Endothelial cell of umbilical vein (primary cell): ENCODE measurements around the gene GLDN. TPM values are rescaled to one million over a fixed set of nuclear protein-coding genes. Genes with fewer than 3 reads are reported as not detected.

Source experiments
- BruUV-seq: library from RNA; stranded (reverse); fragments of 400-500 nt; replicated peaks from 2 replicates; lab custom pipeline; 2021; lab: Mats Ljungman, UMichigan
- CTCF ChIA-PET: fragments of 300-600, 350-600 bp; sonication (Branson Sonifier 250); formaldehyde crosslinking; loops from one replicate; lab custom pipeline; 2021; ENCODE audit warnings: antibody characterized with exemption, inconsistent platforms; lab: Charles Lee
- POLR2A ChIA-PET: fragments of 300-600, 350-600 bp; sonication (Branson Sonifier 250); formaldehyde crosslinking; loops from one replicate; lab custom pipeline; 2021; ENCODE audit warnings: antibody characterized with exemption, inconsistent platforms; lab: Charles Lee
- DNase-seq: peaks from one replicate; pipeline ENCODE4 v3.0.0-alpha.2; 2011; ENCODE audit warnings: low read depth, low spot score
- FAIRE-seq: peaks from 2 replicates; lab custom pipeline; 2011; peaks lifted over from hg19 to GRCh38; lab: Jason Lieb, UNC
- H2AFZ ChIP-seq: 2 replicates; pipeline ENCODE4 v1.6.0; 2012; ENCODE audit warnings: low read depth, low read length, control low read depth, inconsistent platforms
- H3K27ac ChIP-seq: 2 replicates; pipeline ENCODE4 v1.5.1; 2011; ENCODE audit warnings: low read depth, mild to moderate bottlenecking, control low read depth, low read length, moderate library complexity; ENCODE audit not compliant: insufficient read depth
- H3K27me3 ChIP-seq, 2 experiments: 2 replicates each; pipeline versions ENCODE4 v1.6.0 to v1.6.1; 2011; ENCODE audit warnings: low read length in 2 of 2, mixed read lengths in 1 of 2; ENCODE audit not compliant: control insufficient read depth in 2 of 2, insufficient read depth in 2 of 2
- H3K36me3 ChIP-seq, 2 experiments: 2 replicates in 1 of 2; 3 replicates in 1 of 2; pipeline ENCODE4 v1.5.1; 2011; ENCODE audit warnings: low read length in 2 of 2, mild to moderate bottlenecking in 1 of 2, moderate library complexity in 1 of 2; ENCODE audit not compliant: control insufficient read depth in 2 of 2, insufficient read depth in 2 of 2; ENCODE audit errors: extremely low read depth in 1 of 2
- H3K4me1 ChIP-seq: 3 replicates; pipeline ENCODE4 v1.5.1; 2011; ENCODE audit warnings: mild to moderate bottlenecking, low read length; ENCODE audit not compliant: control insufficient read depth, insufficient read depth; ENCODE audit errors: extremely low read depth
- H3K4me2 ChIP-seq: 2 replicates; pipeline ENCODE4 v1.6.1; 2011; ENCODE audit warnings: low read length, control low read depth, mixed read lengths; ENCODE audit not compliant: insufficient read depth
- H3K4me3 ChIP-seq, 3 experiments: fragments of 200-600 bp in 1 of 3; sonication (generic), shearing (Covaris generic) in 1 of 3; replicated peaks in 1 of 3; 2 replicates each; pipeline ENCODE4 v1.5.1; 2011 to 2016; ENCODE audit warnings: control low read depth in 3 of 3, low read length in 3 of 3, mild to moderate bottlenecking in 2 of 3, inconsistent platforms in 1 of 3, low read depth in 1 of 3, moderate library complexity in 1 of 3; ENCODE audit not compliant: insufficient read depth in 1 of 3
- H3K79me2 ChIP-seq: 2 replicates; pipeline ENCODE4 v1.6.0; 2012; ENCODE audit warnings: low read length, inconsistent platforms; ENCODE audit not compliant: control insufficient read depth, insufficient read depth
- H3K9ac ChIP-seq: replicated peaks from 2 replicates; pipeline ENCODE3; 2011; ENCODE audit warnings: low read length, control low read depth; ENCODE audit not compliant: insufficient read depth; ENCODE audit errors: extremely low read depth
- H3K9me1 ChIP-seq: replicated peaks from 3 replicates; pipeline ENCODE4 v1.6.0; 2011; ENCODE audit warnings: mild to moderate bottlenecking, low read length; ENCODE audit not compliant: control insufficient read depth, insufficient read depth; ENCODE audit errors: extremely low read depth
- H3K9me3 ChIP-seq: replicated peaks from 2 replicates; pipeline ENCODE4 v1.5.1; 2012; ENCODE audit warnings: low read length, inconsistent platforms; ENCODE audit not compliant: control insufficient read depth, insufficient read depth
- H4K20me1 ChIP-seq: replicated peaks from 2 replicates; pipeline ENCODE3; 2011; ENCODE audit warnings: mild to moderate bottlenecking, low read length; ENCODE audit not compliant: control insufficient read depth, insufficient read depth; ENCODE audit errors: extremely low read depth
- CTCF ChIP-seq, 2 donors: IDR thresholded peaks; 1 replicate in 1 of 2; 2 replicates in 1 of 2; pipeline ENCODE4 v1.5.1; 2011; ENCODE audit warnings: low read length in 2 of 2, mild to moderate bottlenecking in 2 of 2, moderate library complexity in 2 of 2, control low read depth in 1 of 2, inconsistent platforms in 1 of 2, low read depth in 1 of 2; ENCODE audit not compliant: insufficient read depth in 1 of 2; ENCODE audit errors: extremely low read depth in 1 of 2
- EZH2 ChIP-seq: IDR thresholded peaks from 2 replicates; pipeline ENCODE4 v1.6.1; 2012; ENCODE audit warnings: borderline replicate concordance, low read depth, mild to moderate bottlenecking, moderate library complexity, low read length, inconsistent platforms; ENCODE audit not compliant: severe bottlenecking
- FOS ChIP-seq: IDR thresholded peaks from 2 replicates; pipeline ENCODE4 v1.6.1; 2011; ENCODE audit warnings: mild to moderate bottlenecking, low read length, moderate library complexity, borderline replicate concordance; ENCODE audit not compliant: insufficient read depth
- GATA2 ChIP-seq: IDR thresholded peaks from 2 replicates; pipeline ENCODE4 v1.7.0; 2011; ENCODE audit warnings: low read depth, mild to moderate bottlenecking, moderate library complexity, mixed read lengths, low read length; ENCODE audit not compliant: insufficient read length, insufficient read depth
- JUN ChIP-seq: IDR thresholded peaks from 2 replicates; pipeline ENCODE4 v1.6.1; 2011; ENCODE audit warnings: borderline replicate concordance, low read depth; ENCODE audit not compliant: insufficient read length, insufficient read depth
- MAX ChIP-seq: IDR thresholded peaks from 2 replicates; pipeline ENCODE4 v1.6.1; 2011; ENCODE audit not compliant: insufficient read depth, insufficient read length
- MYC ChIP-seq: IDR thresholded peaks from one replicate; pipeline ENCODE4 v1.6.1; 2011; ENCODE audit warnings: mild to moderate bottlenecking, low read depth, low read length
- POLR2A ChIP-seq: IDR thresholded peaks from 2 replicates; pipeline ENCODE4 v1.6.1; 2012; ENCODE audit warnings: low read depth, mild to moderate bottlenecking, control low read depth, low read length
- POLR2AphosphoS5 ChIP-seq: IDR thresholded peaks from 2 replicates; pipeline ENCODE4 v1.6.1; 2012; ENCODE audit warnings: low read depth, mild to moderate bottlenecking, control low read depth, low read length, moderate library complexity; ENCODE audit not compliant: insufficient read depth
- dilution Hi-C: fragments of 300-500 bp; cut with MboI; formaldehyde crosslinking; loops from one replicate; pipeline ENCODE4 v1.15.0; 2019; ENCODE audit warnings: low sequenced_read_pairs; ENCODE audit not compliant: extremely low pct_ligation_motif_present
- intact Hi-C: fragments of 100-400 bp; cut with micrococcal nuclease; formaldehyde crosslinking; loops from one replicate; pipeline ENCODE4 v1.10.0; 2022
- polyA plus RNA-seq, 4 experiments: library from polyadenylated mRNA; depleted of rRNA in 3 of 4; stranded (reverse) in 3 of 4; unstranded in 1 of 4; fragments of >200 nt; gene quantifications; 2 replicates each; pipeline versions ENCODE4 v1.2.1 to v1.2.3, GENCODE V29; 2011 to 2012; ENCODE audit warnings: missing spikeins in 1 of 4
- total RNA-seq: library from RNA; stranded (reverse); gene quantifications from 2 replicates; pipeline ENCODE4 v1.2.3, GENCODE V29; 2021

Gene GLDN
- total and polyA plus RNA-seq, 2 donors (not counting 3 experiments of a cell fraction or from before 2014, with no cell fraction given): not detected

- H3K79me2 ChIP-seq: no peaks in the 10 kb centered on the region
- H3K9ac ChIP-seq: no peak overlapping the region
- intact Hi-C loops (no loop called here), dilution Hi-C loops (no loop called here)
- POLR2A ChIA-PET: no interaction called here
- no peak overlapping the region for H3K27ac ChIP-seq
- DNase-seq (no peak), FAIRE-seq (no peak)
- H3K4me3 ChIP-seq: no peak overlapping the region
- TF ChIP-seq CTCF (IDR thresholded peaks at IDR 0.05; ENCODE audit: extremely low read depth in 1 of 2, insufficient read depth in 1 of 2, low read depth in 1 of 2, low read length in 2 of 2) (no peak), POLR2A (no peak), MYC (no peak), FOS (no peak)
- H3K4me2 ChIP-seq: no peak overlapping the region
- H3K9me3 ChIP-seq: no peaks in the 10 kb centered on the region
- BruUV-seq: no TSS peak
- H3K36me3 ChIP-seq: no peaks in the 10 kb centered on the region
- no peak overlapping the region for H2AFZ ChIP-seq
- H3K27me3 ChIP-seq: peaks cover 0 to 3% of the 10 kb centered on the region in 2 experiments
- no peaks in the 10 kb centered on the region for H3K9me1 ChIP-seq
- no peaks in the 10 kb centered on the region for H4K20me1 ChIP-seq
- CTCF ChIA-PET: no interaction called here
- H3K4me1 ChIP-seq: no peaks in the 10 kb centered on the region
These were observed 101.9 kb downstream of the GLDN start for GRCh38 chr15:51443282-51443914.

DNA sequence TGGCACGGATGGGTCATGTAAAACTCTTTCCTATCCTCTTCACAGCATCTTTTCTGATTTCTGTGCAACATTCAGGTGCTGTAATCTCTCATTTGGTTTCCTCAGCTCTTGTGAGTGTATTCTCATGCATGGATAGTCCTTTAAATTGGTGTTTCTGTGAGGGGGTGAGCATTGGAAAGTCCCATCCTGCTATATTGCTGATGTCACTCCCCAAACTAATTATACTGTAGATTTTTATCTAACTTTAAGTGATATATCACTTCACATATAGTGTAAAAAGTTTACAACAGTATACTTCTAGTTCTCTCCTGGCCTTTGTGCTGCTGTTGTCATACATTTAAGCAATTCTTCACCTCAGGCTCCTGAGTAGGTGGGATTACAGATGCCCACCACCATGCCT is 102.7 kb downstream of the GLDN start:
- ChIA-PET POLR2A (no interaction called here), CTCF (no interaction called here)
- Histone ChIP-seq H3K9me1 (no peaks in the 10 kb centered on the region), H3K79me2 (no peaks in the 10 kb centered on the region), H3K4me2 (no peak overlapping the region), H2AFZ (no peak overlapping the region), H3K4me1 (no peaks in the 10 kb centered on the region), H3K9ac (no peak overlapping the region), H3K27ac (no peak overlapping the region), H3K4me3 (no peak overlapping the region), H3K36me3 (no peaks in the 10 kb centered on the region), H4K20me1 (no peaks in the 10 kb centered on the region), H3K9me3 (no peaks in the 10 kb centered on the region), H3K27me3 (peaks cover 0 to 1% of the 10 kb centered on the region in 2 experiments)
- TF ChIP-seq FOS (no peak), EZH2 (no peak), MAX (no peak), MYC (no peak), POLR2AphosphoS5 (no peak), JUN (no peak), POLR2A (no peak), CTCF (IDR thresholded peaks at IDR 0.05; ENCODE audit: extremely low read depth in 1 of 2, insufficient read depth in 1 of 2, low read depth in 1 of 2, low read length in 2 of 2) (no peak), GATA2 (no peak)
- FAIRE-seq (no peak), DNase-seq (no peak)
- dilution Hi-C loops: no loop called here
- BruUV-seq: no TSS peak
- intact Hi-C loops: no loop called here
